SK-N-MC (cell line): ENCODE measurements around the gene TAF4.
A peak's percentile ranks its signal among the peaks of the same experiment; 100 is the strongest.

Source experiments
- DNase-seq: peaks from one replicate; pipeline ENCODE4 v3.0.0-alpha.2; 2011; ENCODE audit warnings: low read depth, low spot score
- H3K27ac ChIP-seq: fragments of 200-600 bp; sonication (generic); 2 replicates; pipeline ENCODE4 v1.5.1; 2016; ENCODE audit warnings: mixed run types
- H3K36me3 ChIP-seq: fragments of 200-600 bp; sonication (generic); 2 replicates; pipeline ENCODE4 v1.6.1; 2017; ENCODE audit warnings: antibody characterized with exemption, low read length, mixed read lengths; ENCODE audit not compliant: insufficient read depth
- H3K4me3 ChIP-seq: fragments of 200-600 bp; sonication (generic); 2 replicates; pipeline ENCODE4 v1.5.1; 2016
- H3K9ac ChIP-seq: fragments of 200-600 bp; sonication (generic); 2 replicates; pipeline ENCODE4 v1.8.0; 2017; ENCODE audit warnings: mixed run types, mixed read lengths; ENCODE audit not compliant: insufficient read length
- H3K9me3 ChIP-seq: fragments of 200-600 bp; sonication (generic); 2 replicates; pipeline ENCODE4 v1.6.1; 2017; ENCODE audit warnings: low read depth, mild to moderate bottlenecking, antibody characterized with exemption, low read length, moderate library complexity, mixed read lengths
- EZH2 ChIP-seq: fragments of 200-600 bp; sonication (generic); IDR thresholded peaks from one replicate; pipeline ENCODE4 v1.6.1; 2017; ENCODE audit warnings: antibody characterized with exemption
- FOXP2 ChIP-seq: optimal IDR thresholded peaks from 2 replicates; pipeline ENCODE3; 2011; ENCODE audit warnings: mild to moderate bottlenecking, moderate library complexity; ENCODE audit not compliant: insufficient read depth; ENCODE audit errors: extremely low read length, control extremely low read depth
- POLR2AphosphoS5 ChIP-seq: IDR thresholded peaks from 2 replicates; pipeline ENCODE4 v1.6.1; 2012; ENCODE audit warnings: mild to moderate bottlenecking, low read depth, low read length, borderline replicate concordance

The TAF4 gene

GRCh38 chr20:62065674-62066338, at the start of gene TAF4:
TSS of gene TAF4 (minus strand) at chr20:62065881. CDS start at chr20:62065810, 71 bp downstream.
- H3K27ac ChIP-seq, result peak within 1 kb of the TSS; percentile 96
- no peaks in the 10 kb centered on the region for H3K36me3 ChIP-seq
- TF ChIP-seq POLR2AphosphoS5 (peak; percentile 68; the same call in 1 of the 2 replicates), FOXP2 (no peak), EZH2 (no peak)
- peak within 1 kb of the TSS; percentile 86 for H3K9ac ChIP-seq
- H3K4me3 ChIP-seq, result peak within 1 kb of the TSS; percentile 90
- H3K9me3 ChIP-seq, result no peaks in the 10 kb centered on the region
- no peak for DNase-seq

DNA sequence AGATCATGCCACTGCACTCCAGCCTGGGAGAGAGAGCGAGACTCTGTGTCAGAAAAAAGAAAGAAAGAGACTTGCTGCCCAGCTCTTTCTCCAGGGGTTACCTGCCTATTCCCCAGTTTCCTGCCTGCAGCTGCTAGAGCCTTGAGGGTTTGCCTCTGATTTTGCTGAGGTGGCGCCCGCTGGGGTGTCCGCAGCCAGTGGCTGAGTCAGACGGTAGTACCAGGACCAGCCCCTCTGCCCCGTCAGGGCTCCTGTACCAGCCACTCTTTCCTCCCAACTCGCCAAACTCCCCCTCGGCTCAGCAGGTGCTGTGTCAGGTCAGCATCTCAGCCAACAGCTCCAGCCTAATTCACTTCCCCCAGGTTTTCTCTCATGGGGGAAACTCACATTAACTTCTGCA, 49.2 kb upstream of the TAF4 start:
- DNase-seq, result no peak
- H3K9ac ChIP-seq, result no peak overlapping the region
- no peak for TF ChIP-seq EZH2
- H3K9me3 ChIP-seq, result no peaks in the 10 kb centered on the region
- no peak overlapping the region for H3K27ac ChIP-seq
- H3K4me3 ChIP-seq, result no peak overlapping the region
- H3K36me3 ChIP-seq, result no peaks in the 10 kb centered on the region

- DNase-seq, result no peak
- Histone ChIP-seq H3K4me3 (no peak overlapping the region), H3K9me3 (peaks cover 4% of the 10 kb centered on the region; the same call in 1 of the 2 replicates), H3K9ac (no peak overlapping the region), H3K36me3 (no peaks in the 10 kb centered on the region), H3K27ac (no peak overlapping the region)
- TF ChIP-seq POLR2AphosphoS5 (no peak), FOXP2 (no peak), EZH2 (no peak)
Observed at GRCh38 chr20:62112368-62112767, 46.7 kb upstream of the TAF4 start.

GRCh38 chr20:62111148-62111547, 45.5 kb upstream of the TAF4 start:
- DNase-seq, result no peak
- Histone ChIP-seq H3K9ac (no peak overlapping the region), H3K9me3 (peaks cover 4% of the 10 kb centered on the region; the same call in 1 of the 2 replicates), H3K4me3 (no peak overlapping the region), H3K36me3 (no peaks in the 10 kb centered on the region), H3K27ac (no peak overlapping the region)
- TF ChIP-seq EZH2, result no peak

DNA sequence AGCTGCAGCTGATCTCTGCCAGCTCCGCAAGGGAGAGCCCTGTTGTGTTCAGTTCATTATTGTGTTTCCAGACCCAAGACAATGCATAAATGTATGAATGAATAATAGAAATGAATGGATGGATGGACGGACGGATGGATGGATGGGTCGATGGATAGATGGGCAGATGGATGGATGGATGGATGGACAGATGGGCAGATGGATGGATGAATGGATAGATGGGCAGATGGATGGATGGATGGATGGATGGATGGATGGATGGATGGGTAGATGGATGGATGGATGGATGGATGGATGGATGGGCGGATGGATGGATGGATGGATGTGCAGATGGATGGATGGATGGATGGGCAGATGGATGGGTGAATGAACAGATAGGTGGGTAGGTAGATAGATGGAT, 39.9 kb upstream of the TAF4 start:
- no peak overlapping the region for H3K4me3 ChIP-seq
- H3K9ac ChIP-seq, result no peak overlapping the region
- TF ChIP-seq EZH2 (no peak), POLR2AphosphoS5 (no peak), FOXP2 (no peak)
- H3K27ac ChIP-seq, result no peak overlapping the region
- peaks cover 4% of the 10 kb centered on the region; the same call in 1 of the 2 replicates for H3K9me3 ChIP-seq
- no peak for DNase-seq
- H3K36me3 ChIP-seq, result no peaks in the 10 kb centered on the region

DNA sequence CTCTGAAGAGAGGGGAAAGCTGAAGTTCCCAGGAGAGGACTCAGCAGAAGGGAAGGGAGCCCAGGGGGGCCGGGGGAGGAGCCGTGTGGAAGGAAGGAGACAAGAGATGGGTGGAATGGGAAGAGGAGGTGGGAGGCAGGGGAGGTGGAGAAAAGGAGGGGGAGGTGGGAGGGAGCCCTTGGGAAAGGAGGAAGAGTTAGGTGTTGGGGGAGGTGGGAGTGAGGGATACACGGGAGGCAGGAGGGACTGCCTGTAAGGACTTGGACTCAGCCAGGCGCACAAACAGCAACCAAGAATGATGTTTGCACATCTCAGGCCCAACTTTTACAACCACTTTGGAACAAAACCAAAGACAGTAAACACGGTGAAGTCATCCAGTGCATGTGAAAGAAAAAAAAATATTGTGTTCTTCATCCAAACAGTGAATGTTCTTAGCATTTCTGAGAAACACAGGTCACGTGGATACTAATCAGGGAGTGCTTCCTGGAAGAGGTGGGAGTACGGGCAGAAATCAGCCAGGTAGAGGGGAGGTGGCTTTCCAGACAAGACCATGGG, 39.2 kb upstream of the TAF4 start:
- DNase-seq, result no peak
- no peak overlapping the region for H3K4me3 ChIP-seq

DNA sequence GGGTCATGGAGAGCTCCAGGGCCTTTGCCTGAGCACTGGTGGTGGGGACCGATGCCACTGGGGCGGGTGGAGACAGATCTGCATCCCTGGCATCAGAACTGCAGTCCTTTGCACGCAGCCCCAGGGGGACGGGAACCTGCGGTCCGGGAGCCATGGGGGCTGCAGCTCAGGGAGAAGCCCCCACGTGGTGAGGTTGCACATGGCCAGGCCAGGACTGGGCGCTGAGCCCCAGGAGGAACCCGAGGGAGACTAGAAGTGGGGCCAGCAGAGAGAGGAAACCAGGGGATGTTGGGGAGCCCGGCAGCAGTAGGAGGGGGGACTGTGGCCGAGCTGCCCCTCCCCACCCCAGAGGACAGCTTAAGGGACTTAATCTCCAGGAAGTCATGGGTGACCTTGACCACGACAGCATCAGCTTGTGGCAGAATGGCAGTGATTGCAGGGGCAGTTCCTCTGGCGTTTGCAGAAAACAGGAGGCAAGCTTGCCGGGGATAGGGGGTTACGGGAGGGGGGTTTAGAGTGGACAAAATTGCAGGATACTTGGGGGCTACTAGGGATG, 38.6 kb upstream of the TAF4 start:
- Histone ChIP-seq H3K27ac (no peak overlapping the region), H3K4me3 (no peak overlapping the region), H3K9me3 (peaks cover 2% of the 10 kb centered on the region; the same call in 1 of the 2 replicates), H3K36me3 (no peaks in the 10 kb centered on the region), H3K9ac (no peak overlapping the region)
- no peak for TF ChIP-seq POLR2AphosphoS5
- no peak for TF ChIP-seq FOXP2
- no peak for TF ChIP-seq EZH2
- DNase-seq, result no peak

More for the DNA sequence above, 39.2 kb upstream of the TAF4 start:
- peaks cover 4% of the 10 kb centered on the region; the same call in 1 of the 2 replicates for H3K9me3 ChIP-seq
- H3K9ac ChIP-seq, result no peak overlapping the region
- H3K36me3 ChIP-seq, result no peaks in the 10 kb centered on the region
- TF ChIP-seq FOXP2 (no peak), EZH2 (no peak), POLR2AphosphoS5 (no peak)
- H3K27ac ChIP-seq, result no peak overlapping the region

DNA sequence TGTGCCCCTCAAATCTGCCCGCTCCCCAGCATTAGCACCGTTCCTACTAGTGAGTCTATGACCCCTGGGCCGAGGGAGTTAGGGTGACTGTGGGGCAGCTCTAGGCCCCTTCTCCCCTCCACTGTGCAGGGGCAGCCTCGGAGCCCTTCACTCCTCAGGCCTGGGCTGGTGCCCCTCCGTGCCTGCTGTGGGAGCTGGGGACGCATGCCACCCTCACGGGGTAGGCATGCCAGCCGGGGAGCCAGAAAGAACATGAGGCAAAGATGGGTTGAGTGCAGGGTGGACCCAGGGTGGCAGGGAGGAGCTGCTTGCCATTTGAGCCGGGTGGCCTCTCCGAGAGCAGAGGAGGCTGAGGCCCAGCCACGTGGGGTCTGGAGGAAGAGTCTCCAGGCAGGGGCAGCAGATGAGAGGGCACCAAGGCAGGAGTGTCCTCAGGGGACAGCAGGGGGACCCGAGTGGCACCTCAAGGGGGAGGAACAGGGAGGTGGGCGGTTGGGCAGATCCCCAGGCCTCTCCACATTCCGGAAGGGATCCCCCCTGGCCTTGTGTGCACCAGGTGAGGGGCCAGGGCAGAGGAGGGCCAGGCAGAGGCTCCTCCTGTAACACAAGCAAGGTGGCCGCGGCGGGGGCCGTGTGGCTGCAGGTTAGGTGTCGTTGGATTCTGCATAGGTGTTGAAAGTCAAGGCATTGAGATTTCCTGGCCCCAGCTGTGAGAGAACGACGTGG, 38.0 kb upstream of the TAF4 start:
- no peak for DNase-seq
- no peak overlapping the region for H3K9ac ChIP-seq
- TF ChIP-seq POLR2AphosphoS5, result no peak
- TF ChIP-seq EZH2, result no peak
- no peak for TF ChIP-seq FOXP2
- H3K4me3 ChIP-seq, result no peak overlapping the region
- H3K36me3 ChIP-seq, result no peaks in the 10 kb centered on the region
- no peak overlapping the region for H3K27ac ChIP-seq
- H3K9me3 ChIP-seq, result no peaks in the 10 kb centered on the region
